ENCODE results near the gene PLXNA4.

Gene PLXNA4

DNA sequence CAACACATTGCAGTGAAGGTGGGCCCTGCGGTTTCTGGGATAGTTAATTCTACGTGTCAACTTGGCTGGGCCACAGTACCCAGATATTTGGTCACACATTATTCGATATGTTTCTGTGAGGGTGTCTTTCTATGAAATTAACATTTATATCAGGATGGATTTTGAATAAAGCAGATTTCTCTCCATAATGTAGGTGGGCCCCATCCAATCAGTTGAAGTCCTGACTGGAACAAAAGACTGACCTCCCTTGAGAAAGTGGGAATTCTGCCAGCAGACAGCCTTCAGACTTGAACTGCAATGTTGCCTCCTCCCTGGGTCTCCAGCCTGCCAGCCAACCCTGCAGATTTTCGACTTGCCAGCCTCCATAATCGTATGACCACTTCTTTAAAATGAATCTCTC, 420.6 kb downstream of the PLXNA4 start:
- DNase-seq = no peak

GRCh38 chr7:132154695-132155471, 421.4 kb downstream of the PLXNA4 start:
- DNase-seq = no peak

DNA sequence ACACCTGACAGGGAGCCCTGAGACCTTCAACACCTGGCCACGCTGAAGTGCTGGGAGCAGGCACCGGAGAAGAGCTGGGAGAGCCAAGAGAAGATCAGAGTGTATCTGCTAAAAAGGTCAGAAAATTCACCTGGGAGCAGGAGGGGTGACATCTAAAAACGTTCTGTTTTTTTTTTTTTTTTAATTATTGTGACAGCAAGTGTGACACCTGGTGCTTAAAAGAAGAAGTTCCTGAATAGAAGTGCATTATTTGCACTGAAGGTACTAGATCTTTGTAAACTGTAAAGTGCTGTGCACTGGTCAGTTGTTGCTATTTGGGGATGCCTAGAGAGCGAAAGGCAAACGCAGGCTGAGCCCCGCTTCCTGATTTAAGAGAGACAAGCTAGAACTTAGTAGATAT, 422.0 kb downstream of the PLXNA4 start:
- no peak for DNase-seq

- DNase-seq = no peak
These were observed 424.0 kb downstream of the PLXNA4 start for GRCh38 chr7:132152131-132152889.

DNA sequence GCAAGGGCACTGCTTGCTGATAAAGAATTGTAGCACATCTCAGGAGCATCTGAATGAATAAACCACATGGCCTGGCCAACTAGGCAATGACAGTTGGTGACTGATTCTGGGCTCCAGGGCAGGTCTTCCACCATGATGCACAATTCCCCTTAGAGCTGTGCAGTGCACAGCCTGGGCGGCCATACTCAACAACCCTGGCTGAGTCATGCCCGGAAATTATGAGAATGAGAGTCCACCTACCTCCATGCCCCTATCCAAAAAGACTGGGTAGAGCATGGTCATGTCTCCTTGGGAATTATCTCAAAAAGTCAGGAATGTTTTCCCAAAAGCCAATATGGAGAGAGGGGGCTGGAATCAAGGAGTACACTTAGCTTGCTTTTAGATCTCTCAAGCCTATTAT, 425.6 kb downstream of the PLXNA4 start:
- DNase-seq = no peak

GRCh38 chr7:132149436-132150304, 426.6 kb downstream of the PLXNA4 start:
- no peak for DNase-seq

GRCh38 chr7:132148876-132149275, 427.4 kb downstream of the PLXNA4 start:
- DNase-seq = no peak

DNA sequence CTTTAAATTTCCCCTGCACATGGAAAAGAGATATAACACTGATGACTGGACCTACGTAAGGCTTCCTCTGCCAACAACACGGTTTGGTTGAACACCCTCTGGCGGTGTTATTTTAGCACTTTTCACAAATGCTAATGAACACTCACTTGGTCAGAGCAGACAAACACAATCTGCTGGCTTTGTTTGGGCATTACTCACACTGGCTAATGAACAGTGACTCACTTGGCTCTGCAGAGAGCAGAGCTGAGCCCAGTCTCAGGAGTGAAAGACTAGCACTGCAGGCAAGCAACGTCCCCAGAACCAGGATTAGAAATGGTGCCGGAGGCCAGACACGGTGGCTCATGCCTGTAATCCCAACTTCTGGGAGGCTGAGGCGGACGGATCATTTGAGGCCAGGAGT, 430.8 kb downstream of the PLXNA4 start:
- DNase-seq = no peak

DNA sequence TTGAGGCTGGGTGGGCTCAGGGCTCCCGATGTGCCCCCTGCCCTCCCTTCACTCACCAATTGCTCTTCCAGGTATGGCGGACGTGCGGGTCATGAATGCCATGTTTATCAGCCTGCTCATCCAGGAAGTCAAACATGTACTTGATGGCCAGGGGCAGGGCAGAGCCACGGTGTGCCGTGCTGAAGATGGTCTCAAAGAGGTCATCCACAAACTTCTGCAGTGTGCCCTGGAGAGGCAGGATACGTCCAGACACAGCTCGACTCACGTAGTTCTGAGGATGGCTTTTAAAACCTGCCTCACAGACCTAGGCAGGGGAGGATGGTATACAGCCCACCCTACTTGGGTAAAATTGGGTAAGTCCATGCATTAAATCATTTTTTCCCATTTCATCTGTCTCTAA, 431.2 kb downstream of the PLXNA4 start:
- no peak for DNase-seq

DNA sequence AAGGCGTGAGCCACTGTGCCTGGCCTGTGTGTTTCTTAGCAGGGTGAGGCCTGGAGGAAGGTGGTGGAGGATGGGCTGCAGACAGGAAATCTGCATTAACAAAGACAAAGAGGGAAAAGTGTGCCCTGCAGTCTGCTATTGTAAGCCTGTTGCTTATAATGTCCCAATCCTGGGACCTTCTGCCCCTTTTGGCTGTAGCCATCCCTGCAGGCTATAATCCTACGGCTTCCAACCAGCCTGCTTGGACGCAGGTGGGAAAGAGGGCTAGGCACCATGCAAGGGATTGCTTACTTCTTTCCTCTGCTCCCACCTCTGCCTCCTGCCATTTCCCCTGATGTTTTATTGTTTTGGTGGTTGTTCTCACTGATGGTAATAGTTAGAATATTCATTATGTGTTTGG, 434.3 kb downstream of the PLXNA4 start:
- no peak for DNase-seq

GRCh38 chr7:132141109-132141508, 435.2 kb downstream of the PLXNA4 start:
- no peak for DNase-seq

DNA sequence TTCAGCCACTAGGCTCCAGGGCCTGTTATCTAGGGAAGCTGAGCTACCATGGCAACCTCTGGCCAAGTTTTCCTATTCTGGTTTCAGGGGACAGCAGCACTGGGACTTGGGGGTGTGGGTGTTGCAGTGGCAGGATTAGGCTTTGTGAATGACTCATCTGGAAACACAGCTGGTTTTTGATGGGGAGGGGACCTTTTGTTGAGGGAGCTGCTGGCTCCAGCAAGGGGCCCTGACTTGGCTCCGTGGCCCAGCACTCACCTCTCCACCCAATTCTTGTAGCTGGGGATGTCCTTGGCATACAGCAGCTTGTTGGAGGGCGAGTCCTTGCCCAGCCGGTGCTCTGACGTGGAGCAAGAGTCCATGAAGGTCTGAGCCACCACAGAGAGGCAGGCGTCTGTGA, 435.9 kb downstream of the PLXNA4 start:
- no peak for DNase-seq

GRCh38 chr7:132138817-132139216, 437.5 kb downstream of the PLXNA4 start:
- DNase-seq = no peak

DNA sequence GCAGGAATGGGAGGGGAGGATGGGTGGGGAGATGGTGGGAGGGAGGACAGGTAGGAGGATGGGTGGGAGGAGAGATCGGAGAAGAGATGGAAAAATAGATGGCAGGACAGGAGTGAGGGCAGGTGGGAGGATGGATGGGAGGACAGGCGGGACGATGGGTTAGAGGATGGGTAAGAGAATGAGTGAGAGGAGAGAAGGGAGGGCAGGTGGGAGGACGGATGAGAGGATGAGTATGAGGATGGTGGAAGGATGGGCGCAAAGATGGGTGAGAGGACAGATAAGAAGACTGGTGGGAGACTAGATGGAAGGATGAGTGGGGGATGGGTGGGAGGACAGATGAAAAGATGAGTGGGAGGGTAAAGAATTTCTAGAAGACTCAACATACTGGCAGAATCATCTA, 438.6 kb downstream of the PLXNA4 start:
- DNase-seq = no peak

DNA sequence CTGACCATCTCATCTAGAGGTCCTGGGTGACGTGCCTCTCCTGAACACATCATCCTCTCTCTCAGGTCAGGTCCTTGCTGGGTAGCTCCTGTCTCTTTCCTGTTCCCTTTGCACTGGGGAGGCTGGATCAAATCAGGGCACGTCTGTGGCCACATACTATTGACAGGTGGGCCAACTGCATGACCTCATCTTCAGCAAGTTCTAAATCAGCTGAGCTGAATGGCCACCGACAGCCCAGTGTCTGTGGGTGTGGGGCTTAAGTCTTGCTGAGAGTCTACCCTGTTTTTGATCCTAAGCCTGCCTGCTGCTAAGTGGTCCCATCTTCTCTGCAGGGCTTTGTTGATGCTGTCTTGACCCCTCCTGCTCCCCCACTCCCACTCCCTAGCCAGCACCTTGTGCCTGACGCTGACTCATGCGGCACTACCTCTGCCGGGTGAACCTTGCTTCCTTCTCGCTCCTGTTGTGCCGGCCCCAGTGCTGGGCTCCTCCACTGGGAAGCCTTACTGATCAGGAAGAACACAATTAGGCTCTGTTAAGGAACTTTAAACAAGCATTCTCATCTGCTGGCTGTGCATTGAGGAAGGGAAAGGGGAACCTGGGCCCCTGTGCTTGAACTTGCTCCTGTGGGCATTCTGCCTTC, 440.4 kb downstream of the PLXNA4 start:
- no peak for DNase-seq

GRCh38 chr7:132134814-132135445, 441.3 kb downstream of the PLXNA4 start:
- DNase-seq = no peak

- no peak for DNase-seq
These were observed 442.8 kb downstream of the PLXNA4 start for GRCh38 chr7:132133501-132133900.

GRCh38 chr7:132131196-132131595, 445.1 kb downstream of the PLXNA4 start:
- no peak for DNase-seq

- no peak for DNase-seq
These were observed 445.8 kb downstream of the PLXNA4 start for GRCh38 chr7:132130497-132130896.

DNA sequence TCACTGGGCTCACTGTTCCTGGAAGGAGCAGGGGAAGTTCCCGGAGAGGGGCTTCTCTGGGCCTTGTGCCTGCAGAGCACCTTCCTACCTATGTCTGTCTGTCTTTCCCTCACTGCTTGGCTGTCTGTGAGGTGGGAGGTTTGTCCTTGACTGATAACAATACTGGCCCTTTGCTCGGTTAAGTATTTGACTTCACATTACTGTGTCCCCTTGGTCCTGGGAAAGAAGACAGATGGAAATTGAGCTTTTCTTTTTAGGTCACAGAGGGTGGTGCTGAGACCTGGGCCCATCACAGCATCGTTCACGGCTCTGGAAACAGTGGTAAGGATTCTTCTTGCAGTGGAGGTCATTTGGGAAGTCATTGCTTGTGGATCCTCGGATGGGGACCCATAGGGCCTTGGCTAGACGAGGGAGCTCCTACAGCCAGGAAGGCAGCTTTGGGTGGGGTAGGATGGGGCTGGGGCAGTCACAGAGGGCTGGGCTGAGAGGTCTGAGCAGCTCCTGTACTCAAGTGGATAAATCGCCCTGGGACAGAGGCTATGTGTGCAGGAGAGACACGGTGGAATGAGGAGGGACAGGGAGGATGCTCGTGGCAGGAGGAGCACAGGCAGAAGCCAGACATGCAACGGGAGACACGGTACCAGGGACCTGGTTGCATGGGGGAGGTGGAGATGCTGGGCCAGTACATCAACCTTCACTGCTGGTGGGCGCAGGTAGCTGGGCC, 450.2 kb downstream of the PLXNA4 start:
- no peak for DNase-seq

DNA sequence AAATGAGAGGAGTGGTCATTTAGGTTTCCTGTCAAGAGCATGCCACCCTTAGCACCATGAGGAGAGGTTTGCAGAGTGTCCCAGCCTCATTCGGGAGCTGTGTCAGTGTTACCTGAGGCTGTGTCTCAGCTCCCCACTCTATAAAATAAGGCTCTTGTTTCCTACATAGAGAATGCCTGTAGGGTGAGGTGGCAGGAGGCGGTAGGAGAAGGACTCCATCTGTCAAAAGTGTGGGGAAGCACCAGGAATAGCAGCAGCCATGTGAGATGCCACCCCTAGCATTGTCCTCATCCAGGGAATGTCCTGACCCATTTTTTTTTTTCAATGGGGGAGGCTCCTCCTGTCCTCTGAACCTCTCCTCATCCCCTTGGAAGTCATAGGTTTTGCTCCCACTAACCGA, 451.2 kb downstream of the PLXNA4 start:
- no peak for DNase-seq

DNA sequence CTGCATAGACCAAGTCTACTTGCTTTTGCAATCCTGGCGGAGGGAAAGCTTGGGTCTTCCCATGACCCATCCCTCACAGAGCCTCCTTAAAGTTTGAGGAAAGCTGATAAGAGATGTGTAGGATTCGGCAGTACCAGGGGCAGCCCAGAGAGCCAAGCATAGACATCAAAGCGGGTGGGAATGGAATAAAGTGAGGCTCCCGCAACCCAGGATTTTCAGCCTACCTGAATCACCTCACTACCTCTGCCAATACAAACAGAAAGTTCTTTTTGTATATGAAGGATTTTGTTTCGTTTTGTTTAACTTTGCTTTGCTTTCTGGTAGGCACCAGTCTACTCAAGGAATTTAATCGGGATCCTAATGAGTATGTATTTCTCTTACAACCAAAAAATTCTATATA, 451.7 kb downstream of the PLXNA4 start:
- no peak for DNase-seq

Measured in activated CD4-positive, alpha-beta T cell treated with anti-CD3 and anti-CD28 coated beads, Interleukin-2, amount 50 U/mL, for 1 hour (primary cell).